Measurements from ENCODE around the gene PRKCH.

The PRKCH gene

GRCh38 chr14:61581340-61581739 lies 260.0 kb downstream of the PRKCH start:
- Histone ChIP-seq H4K20me1 (ENCODE audit: insufficient read depth, low read length, poor library complexity, severe bottlenecking) (no peaks in the 10 kb centered on the region), H3F3A (ENCODE audit: low read depth) (no peaks in the 10 kb centered on the region), H3K27me3 (ENCODE audit: insufficient read depth, low read length, poor library complexity, severe bottlenecking) (peaks cover 11% of the 10 kb centered on the region), H3K9ac (ENCODE audit: low read depth, low read length, poor library complexity, severe bottlenecking) (no peak overlapping the region), H3K4me2 (ENCODE audit: low read depth, low read length, poor library complexity, severe bottlenecking) (no peak overlapping the region), H3K4me1 (ENCODE audit: insufficient read depth, low read length, poor library complexity, severe bottlenecking) (peaks cover 11% of the 10 kb centered on the region), H3K9me2 (replicated peaks; ENCODE audit: low read depth, low read length) (no peaks in the 10 kb centered on the region), H3K9me3 (ENCODE audit: insufficient read depth, low read depth, low read length) (no peaks in the 10 kb centered on the region), H3K4me3 (ENCODE audit: low read length, poor library complexity, severe bottlenecking) (no peak overlapping the region), H3K36me3 (ENCODE audit: insufficient read depth, low read length) (no peaks in the 10 kb centered on the region), H3K79me2 (ENCODE audit: insufficient read depth, low read length) (no peaks in the 10 kb centered on the region), H2AFZ (ENCODE audit: low read length) (no peak overlapping the region)
- TF ChIP-seq EZH2phosphoT487 (IDR thresholded peaks at IDR 0.05; ENCODE audit: borderline replicate concordance) (no peak), CTCF (conservative IDR thresholded peaks at IDR 0.05; ENCODE audit: low read length) (no peak)

GRCh38 chr14:61581955-61582615 lies 260.7 kb downstream of the PRKCH start:
- H3K4me1 ChIP-seq (ENCODE audit: insufficient read depth, low read length, poor library complexity, severe bottlenecking), result peaks cover 11% of the 10 kb centered on the region
- H3K4me3 ChIP-seq (ENCODE audit: low read length, poor library complexity, severe bottlenecking), result no peak overlapping the region
- H3K4me2 ChIP-seq (ENCODE audit: low read depth, low read length, poor library complexity, severe bottlenecking), result no peak overlapping the region
- H3K9me3 ChIP-seq (ENCODE audit: insufficient read depth, low read depth, low read length), result no peaks in the 10 kb centered on the region
- no peaks in the 10 kb centered on the region for H3K79me2 ChIP-seq (ENCODE audit: insufficient read depth, low read length)
- TF ChIP-seq EZH2phosphoT487 (IDR thresholded peaks at IDR 0.05; ENCODE audit: borderline replicate concordance) (no peak), CTCF (conservative IDR thresholded peaks at IDR 0.05; ENCODE audit: low read length) (no peak)
- H3F3A ChIP-seq (ENCODE audit: low read depth), result no peaks in the 10 kb centered on the region
- no peaks in the 10 kb centered on the region for H3K36me3 ChIP-seq (ENCODE audit: insufficient read depth, low read length)
- H3K27me3 ChIP-seq (ENCODE audit: insufficient read depth, low read length, poor library complexity, severe bottlenecking), result peaks cover 5% of the 10 kb centered on the region
- H2AFZ ChIP-seq (ENCODE audit: low read length), result no peak overlapping the region
- no peaks in the 10 kb centered on the region for H3K9me2 ChIP-seq (replicated peaks; ENCODE audit: low read depth, low read length)
- H4K20me1 ChIP-seq (ENCODE audit: insufficient read depth, low read length, poor library complexity, severe bottlenecking), result no peaks in the 10 kb centered on the region
- H3K9ac ChIP-seq (ENCODE audit: low read depth, low read length, poor library complexity, severe bottlenecking), result no peak overlapping the region

GRCh38 chr14:61582815-61583214 lies 261.4 kb downstream of the PRKCH start:
- no peaks in the 10 kb centered on the region for H3K36me3 ChIP-seq (ENCODE audit: insufficient read depth, low read length)
- H3K9me2 ChIP-seq (replicated peaks; ENCODE audit: low read depth, low read length), result no peaks in the 10 kb centered on the region
- no peaks in the 10 kb centered on the region for H4K20me1 ChIP-seq (ENCODE audit: insufficient read depth, low read length, poor library complexity, severe bottlenecking)
- no peak overlapping the region for H3K4me3 ChIP-seq (ENCODE audit: low read length, poor library complexity, severe bottlenecking)
- no peaks in the 10 kb centered on the region for H3K9me3 ChIP-seq (ENCODE audit: insufficient read depth, low read depth, low read length)
- H3K4me1 ChIP-seq (ENCODE audit: insufficient read depth, low read length, poor library complexity, severe bottlenecking), result peaks cover 12% of the 10 kb centered on the region
- no peaks in the 10 kb centered on the region for H3K79me2 ChIP-seq (ENCODE audit: insufficient read depth, low read length)
- TF ChIP-seq CTCF (conservative IDR thresholded peaks at IDR 0.05; ENCODE audit: low read length) (no peak), EZH2phosphoT487 (IDR thresholded peaks at IDR 0.05; ENCODE audit: borderline replicate concordance) (no peak)
- no peak overlapping the region for H3K4me2 ChIP-seq (ENCODE audit: low read depth, low read length, poor library complexity, severe bottlenecking)
- H3F3A ChIP-seq (ENCODE audit: low read depth), result no peaks in the 10 kb centered on the region
- no peaks in the 10 kb centered on the region for H3K27me3 ChIP-seq (ENCODE audit: insufficient read depth, low read length, poor library complexity, severe bottlenecking)
- H2AFZ ChIP-seq (ENCODE audit: low read length), result no peak overlapping the region
- H3K9ac ChIP-seq (ENCODE audit: low read depth, low read length, poor library complexity, severe bottlenecking), result no peak overlapping the region

Measured in Loucy (cell line).